SHP77 treated with DMSO at 0.1 percent for 48 hours (cell line): ENCODE data around the gene TNK1.
"Not testable (repeated sequence)": the region's sequence is repeated elsewhere in the genome, so short reads cannot be mapped to it uniquely, and the experiment has no call there.

Source experiments
- DNase-seq: peaks from one replicate; lab custom pipeline; 2025; lab: John Stamatoyannopoulos, UW

TNK1 gene

DNA sequence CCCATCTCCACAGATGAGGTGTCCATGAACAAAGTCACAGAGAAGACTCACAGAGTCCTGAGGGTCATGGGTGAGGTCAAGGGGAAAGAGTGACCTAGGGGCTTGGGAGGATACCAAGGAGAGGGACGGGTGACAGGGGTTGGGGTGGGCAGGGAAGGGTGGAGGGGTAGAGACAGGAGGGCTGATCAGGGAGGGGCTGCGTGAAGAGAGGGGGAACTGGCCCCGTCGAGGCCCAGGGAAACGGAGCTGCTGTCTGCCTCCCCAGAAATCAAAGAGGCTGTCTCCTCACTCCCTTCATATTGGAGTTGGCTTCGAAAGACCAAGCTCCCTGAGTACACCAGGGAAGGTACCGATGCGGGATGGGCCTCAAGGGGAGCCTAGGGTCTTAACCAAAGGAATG is 25.3 kb upstream of the TNK1 start:
- DNase-seq = no peak

DNA sequence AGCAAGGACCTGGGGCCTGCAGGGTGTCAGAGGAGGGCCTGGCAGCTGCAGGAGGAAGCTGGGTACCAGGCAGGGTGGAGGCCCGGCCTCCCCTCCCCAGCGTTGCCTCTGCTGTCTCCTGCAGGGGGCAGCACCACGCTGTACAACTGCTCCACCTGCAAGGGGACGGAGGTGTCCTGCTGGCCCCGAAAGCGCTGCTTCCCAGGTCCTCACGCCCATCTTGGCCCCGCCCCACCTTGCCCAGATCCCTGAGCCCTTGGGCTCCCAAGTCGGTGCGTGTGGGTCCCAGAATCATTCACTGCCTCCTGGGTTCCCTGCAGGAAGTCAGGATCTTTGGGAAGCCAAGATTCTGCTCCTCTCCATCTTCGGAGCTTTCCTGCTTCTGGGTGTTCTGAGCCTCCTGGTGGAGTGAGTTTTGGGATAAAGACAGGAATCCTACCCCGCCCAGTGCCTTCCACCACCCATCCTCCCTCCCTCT is 24.8 kb upstream of the TNK1 start:
- DNase-seq = peak; percentile 84

DNA sequence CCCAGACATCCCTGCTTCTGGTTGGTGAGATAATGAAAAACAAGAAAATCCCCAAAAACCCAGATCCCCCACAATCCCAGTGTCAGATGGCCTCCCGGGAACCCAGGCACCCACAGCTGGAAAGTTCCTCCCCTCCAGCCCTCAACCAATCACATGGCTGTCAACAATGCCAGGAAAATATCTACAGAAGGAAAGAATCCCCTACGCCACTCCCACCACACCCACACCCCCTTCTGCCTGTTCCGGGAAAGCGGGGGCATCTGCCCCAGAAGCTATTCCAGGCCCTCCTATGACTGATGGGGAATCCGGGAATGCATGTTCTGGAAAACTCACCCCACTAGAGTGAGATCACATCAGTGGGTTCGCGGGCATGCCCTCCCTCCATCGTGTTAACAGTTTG is 24.1 kb upstream of the TNK1 start:
- DNase-seq = no peak

DNA sequence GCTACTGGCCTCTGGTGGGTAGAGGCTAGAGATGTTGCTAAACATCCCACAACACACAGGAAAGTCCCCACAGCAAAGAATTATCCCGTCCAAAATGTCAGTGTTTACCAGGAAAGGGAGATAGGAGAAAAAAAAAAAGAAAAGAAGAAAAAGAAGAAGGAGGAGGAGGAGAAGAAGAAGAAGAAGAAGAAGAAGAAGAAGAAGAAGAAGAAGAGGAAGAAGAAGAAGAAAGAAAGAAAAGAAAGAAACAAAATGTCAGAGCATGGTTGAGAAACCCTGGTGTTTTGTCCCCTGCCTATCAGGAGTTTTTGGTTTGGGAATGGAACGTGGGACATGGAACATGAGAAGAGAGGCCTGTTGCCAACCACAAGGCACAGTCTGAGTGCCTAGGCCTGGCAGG is 23.5 kb upstream of the TNK1 start:
- DNase-seq = no peak

DNA sequence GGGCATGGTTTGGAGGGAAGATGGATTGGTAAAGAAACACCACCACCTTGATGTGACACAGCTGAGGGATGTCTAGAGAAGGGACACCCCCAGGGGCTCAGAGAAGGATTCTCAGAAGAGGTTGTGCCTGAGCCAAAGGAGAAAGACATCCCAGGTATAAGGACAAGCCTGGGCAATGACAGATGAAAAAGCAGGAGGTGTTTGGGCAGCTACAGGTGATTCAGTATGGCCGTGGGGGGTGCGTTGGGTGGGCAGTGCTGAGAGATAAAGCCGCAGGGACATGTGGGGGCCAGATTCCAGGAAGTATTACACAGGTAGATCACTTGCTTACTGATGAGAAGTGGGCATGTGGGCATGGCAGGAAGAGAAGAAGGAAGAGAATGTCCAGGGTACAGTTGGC is 19.0 kb upstream of the TNK1 start:
- no peak for DNase-seq

DNA sequence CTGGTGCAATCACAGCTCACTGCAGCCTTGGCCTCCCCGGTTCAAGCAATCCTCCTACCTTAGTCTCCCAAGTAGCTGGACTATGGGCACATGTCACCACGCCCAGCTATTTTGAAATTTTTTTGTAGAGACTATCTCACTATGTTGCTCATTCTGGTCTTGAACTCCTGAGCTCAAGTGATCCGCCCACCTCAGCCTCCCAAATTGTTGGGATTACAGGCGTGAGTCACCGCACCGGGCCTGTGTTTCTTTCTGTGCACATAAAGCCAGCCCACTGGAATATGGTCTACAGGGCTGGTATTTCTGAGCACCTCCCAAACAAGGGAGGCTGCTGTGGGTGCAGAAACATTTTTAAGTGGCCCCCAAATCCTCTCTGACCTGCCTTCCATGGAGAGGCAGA is 17.6 kb upstream of the TNK1 start:
- DNase-seq = no peak

DNA sequence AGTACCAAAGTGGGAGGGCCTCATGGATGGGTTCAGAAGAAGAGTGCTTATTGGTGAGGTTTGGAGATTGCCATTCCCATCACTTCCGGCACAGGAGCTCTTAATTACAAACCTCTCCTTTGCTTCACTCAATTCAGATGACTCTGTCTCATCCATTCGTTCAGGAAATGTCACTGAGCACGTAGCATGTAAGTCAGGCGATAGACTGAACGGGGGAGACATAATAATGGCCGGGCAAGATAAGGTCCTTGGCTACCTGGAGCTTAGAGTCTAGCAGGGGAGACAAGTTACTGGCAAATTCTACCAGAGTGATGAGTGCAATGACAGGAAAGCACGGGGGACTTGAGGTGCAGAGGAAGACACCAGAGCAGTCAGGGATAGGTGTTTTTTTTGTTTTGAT is 14.9 kb upstream of the TNK1 start:
- not testable (repeated sequence) for DNase-seq

DNA sequence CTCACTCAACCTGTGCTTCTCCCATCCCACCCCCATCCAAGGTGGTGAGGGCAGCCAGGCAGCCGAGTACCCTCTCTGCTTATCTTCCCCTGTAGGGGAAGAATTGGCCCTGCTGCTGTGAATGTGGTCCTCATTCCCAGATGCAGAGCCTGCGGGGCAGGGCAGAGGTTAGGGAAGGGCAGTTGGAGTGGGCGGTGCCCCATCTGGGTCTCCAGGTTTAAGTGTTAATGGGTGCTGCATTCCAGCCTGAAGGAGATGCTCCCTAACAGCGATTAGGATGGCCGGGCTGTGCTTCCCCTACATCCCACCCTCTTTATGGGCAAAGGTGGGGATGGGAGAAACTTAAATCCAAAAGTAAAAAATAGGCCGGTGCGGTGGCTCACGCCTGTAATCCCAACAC is 13.8 kb upstream of the TNK1 start:
- DNase-seq = no peak

DNA sequence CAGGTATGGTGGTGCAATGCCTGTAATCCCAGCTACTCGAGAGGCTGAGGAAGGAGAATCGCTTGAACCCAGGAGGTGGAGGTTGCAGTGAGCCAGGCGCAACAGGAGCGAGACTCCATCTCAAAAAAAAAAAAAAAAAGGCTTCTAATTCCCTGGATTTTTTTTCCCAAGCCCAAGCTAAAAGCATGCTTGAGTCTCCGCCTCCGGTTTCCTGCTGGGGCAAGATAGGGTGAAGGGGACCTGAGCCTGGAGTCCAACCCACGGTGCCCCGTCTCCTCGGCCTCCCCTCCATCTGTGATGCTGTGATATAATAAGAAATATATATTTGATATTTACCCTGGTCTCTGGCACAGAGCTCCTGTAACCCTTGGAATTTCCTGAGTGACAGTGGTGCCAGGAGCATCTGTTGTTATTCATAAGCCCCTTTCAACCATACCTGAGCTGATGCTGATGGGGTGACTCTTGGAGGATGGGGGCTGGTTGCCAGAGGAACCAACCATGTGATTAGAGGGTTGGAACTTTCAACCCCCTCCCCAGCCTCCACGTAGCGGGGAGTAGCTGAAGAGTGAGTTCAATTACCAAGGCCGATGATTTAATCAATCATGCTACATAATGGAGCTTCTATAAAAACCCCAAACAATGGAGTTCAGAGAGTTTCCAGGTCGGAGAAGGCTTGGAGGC is 12.8 kb upstream of the TNK1 start:
- no peak for DNase-seq

DNA sequence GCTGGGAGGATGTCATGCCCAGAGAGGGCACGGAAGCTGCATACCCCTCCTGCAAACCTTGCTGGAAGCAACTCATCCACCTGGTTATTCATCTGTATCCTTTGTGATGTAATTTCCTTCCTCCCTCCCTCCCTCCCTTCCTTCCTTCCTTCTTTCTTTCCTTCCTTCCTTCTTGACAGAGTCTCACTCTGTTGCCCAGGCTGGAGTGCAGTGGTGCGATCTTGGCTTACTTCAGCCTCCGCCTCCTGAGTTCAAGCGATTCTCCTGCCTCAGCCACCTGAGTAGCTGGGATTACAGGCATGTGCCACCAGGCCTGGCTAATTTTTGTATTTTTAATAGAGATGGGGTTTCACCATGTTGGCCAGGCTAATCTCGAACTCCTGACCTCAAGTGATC is 12.3 kb upstream of the TNK1 start:
- not testable (repeated sequence) for DNase-seq

DNA sequence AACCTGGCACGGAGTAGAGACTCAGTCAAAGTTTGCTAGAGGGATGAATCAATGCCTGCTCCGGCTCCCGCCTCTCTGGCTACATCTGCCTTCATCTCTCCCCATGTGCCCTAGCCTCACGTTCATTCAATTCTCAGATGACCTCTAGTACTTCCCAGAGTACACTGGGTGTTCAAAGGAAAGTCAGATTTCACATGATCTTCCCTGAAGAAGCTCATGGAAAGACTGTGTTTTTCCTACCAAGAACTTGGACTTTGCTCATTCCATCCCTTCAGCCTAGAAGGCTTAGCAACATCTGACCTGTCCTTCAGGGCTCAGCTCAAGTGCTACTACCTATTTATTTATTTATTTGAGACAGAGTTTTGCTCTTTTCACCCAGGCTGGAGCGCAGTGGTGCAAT is 11.1 kb upstream of the TNK1 start:
- DNase-seq = no peak

DNA sequence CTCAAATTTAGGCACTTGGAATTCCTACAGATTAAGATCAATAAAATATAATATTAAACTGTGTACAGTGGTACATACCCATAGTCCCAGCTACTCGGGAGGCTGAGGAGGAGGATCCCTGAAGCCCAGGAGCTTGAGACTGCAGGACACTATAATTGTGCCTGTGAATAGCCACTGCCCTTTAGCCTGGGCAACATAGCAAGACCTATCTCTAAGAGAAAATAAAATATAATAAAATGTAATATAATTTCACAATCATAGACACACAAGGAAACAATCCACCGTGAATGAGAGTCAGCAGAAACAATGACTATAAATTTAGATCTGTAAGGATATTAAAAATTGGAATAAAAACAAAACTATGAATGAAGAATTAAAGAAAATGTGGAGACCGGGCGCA is 10.0 kb upstream of the TNK1 start:
- no peak for DNase-seq

DNA sequence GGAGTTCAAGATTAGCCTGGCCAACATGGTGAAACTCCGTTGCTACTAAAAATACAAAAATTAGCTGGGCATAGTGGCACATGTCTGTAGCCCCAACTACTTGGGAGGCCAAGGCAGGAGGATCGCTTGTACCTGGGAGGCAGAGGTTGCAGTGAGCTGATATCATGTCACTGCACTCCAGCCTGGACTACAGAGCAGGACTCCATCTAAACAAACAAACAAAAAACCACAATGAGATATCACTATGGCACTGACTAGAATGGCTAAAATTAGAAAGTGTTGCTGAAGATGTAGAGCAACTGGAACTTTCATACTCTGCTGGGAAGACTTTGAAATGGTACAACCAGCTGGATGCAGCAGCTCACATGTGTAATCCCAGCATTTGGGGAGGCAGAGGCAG is 6.5 kb upstream of the TNK1 start:
- no peak for DNase-seq

DNA sequence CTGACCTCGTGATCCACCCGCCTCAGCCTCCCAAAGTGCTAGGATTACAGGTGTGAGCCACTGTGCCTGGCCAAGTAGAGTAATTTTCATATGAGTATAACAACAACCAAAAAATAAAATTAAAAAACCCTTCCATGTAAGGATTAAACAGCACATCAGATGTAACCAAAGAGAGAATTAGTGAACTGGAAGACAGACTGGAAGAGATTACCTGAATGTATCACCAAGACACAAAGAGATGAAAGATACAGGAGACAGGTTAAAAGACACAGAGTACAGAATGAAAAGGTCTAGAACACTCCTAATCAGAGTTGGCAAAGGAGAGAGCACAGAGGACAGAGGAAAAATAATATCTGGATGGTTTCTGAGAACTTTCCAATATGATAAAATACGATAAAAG is 1.8 kb upstream of the TNK1 start:
- no peak for DNase-seq

DNA sequence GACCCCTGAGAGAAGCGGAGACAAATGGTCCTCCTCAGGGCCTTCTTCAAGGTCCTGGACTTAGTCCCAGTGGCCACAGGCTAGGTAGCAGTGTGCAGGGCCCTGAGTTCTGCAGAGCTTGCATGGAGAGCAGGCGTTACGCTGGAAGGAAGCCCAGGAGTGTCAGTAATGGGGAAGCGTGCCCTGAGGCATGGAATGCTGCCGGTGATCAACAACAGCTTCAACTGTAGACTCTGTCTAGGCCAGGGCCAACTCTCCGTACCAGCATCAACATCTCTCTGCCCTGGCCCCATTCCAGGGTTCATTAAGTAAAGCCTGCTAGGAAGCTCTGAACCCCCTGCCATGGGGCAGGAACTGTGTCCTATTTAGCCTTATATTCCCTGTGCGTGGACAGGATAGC is 568 bp upstream of the TNK1 start:
- DNase-seq = no peak

DNA sequence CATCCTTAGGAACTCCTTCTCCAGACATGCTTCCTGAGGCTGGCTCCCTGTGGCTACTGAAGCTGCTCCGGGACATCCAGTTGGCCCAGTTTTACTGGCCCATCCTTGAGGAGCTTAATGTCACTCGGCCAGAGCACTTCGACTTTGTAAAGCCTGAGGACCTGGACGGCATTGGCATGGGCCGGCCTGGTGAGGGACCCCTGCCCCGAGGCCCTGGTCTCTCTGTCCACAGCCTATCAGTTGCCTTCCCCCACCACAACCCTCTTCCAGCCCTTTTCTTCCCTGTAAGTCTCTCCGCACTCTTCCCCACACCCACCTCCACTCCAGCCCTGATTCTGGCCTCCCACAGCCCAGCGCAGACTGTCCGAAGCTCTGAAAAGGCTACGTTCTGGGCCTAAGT is 2.0 kb downstream of the TNK1 start:
- DNase-seq = no peak

DNA sequence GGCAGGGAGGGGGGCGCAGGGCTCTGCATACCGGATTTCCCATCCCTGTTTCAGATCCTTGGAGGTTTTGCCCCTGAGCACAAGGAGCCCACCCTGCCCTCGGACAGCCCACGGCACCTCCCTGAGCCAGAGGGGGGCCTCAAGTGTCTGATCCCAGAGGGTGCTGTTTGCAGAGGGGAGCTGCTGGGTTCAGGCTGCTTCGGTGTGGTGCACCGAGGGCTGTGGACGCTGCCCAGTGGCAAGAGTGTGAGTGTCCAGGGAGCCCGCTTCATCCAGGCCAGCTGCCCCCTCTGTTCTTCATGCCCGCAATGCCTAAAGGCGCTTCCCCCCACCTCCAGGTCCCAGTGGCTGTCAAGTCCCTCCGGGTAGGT is 2.5 kb downstream of the TNK1 start:
- DNase-seq = no peak

DNA sequence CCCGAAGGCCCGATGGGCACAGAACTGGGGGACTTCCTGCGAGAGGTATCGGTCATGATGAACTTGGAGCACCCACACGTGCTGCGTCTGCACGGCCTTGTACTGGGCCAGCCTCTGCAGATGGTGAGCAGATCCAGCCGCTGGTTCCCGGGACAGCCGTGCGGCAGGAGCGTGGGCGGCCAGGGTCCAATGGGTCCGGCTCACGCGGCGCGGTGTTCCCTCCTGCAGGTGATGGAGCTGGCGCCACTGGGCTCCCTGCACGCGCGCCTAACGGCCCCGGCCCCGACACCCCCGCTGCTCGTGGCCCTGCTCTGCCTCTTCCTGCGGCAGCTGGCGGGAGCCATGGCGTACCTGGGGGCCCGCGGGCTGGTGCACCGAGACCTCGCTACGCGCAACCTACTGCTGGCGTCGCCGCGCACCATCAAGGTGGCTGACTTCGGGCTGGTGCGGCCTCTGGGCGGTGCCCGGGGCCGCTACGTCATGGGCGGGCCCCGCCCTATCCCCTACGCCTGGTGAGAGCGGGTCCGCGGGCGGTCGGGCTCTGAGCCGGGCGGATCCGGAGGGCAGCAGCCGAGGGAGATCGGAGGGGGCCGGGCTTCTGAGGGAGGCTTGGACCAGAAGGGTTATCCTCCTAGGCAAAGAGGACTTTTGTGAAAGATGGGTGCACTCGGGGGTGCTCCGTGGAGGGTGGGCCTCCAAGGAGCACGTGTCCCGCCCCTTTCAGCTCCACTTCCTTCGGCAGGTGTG is 3.0 kb downstream of the TNK1 start:
- DNase-seq = no peak

DNA sequence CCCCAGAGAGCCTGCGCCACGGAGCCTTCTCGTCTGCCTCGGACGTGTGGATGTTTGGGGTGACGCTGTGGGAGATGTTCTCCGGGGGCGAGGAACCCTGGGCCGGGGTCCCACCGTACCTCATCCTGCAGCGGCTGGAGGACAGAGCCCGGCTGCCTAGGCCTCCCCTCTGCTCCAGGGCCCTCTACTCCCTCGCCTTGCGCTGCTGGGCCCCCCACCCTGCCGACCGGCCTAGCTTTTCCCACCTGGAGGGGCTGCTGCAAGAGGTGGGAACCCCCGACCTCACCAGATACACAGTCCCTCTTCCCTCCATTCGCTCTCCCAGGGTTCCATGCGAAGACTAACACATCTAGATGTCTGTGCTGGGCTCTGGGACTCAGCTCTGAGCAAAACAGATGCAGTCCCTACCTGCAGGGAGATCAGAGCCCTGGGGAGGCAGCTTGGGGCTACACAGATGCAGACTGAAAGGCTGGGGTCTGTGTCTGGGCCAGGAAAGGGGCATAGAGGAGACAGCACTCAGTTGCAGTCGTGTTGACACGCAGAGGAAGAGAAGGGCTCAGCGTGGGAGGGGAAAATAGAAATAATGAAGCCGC is 3.7 kb downstream of the TNK1 start:
- DNase-seq = no peak

DNA sequence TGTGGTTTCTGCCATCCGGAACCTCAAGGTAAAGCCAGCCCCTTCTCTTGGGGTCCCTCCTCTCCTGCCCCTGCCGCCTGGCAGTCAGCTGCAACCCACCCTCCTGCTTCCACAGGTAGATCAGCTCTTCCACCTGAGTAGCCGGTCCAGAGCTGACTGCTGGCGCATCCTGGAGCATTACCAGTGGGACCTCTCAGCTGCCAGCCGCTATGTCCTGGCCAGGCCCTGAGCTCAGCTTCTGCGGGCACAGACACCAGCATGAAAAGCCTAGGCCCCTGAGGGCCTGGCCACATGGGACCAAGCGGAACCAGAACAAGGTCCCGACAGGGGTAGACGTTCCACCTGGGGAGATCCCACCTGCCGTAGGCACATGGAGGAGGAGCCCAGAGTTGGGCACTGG is 8.0 kb downstream of the TNK1 start:
- no peak for DNase-seq

DNA sequence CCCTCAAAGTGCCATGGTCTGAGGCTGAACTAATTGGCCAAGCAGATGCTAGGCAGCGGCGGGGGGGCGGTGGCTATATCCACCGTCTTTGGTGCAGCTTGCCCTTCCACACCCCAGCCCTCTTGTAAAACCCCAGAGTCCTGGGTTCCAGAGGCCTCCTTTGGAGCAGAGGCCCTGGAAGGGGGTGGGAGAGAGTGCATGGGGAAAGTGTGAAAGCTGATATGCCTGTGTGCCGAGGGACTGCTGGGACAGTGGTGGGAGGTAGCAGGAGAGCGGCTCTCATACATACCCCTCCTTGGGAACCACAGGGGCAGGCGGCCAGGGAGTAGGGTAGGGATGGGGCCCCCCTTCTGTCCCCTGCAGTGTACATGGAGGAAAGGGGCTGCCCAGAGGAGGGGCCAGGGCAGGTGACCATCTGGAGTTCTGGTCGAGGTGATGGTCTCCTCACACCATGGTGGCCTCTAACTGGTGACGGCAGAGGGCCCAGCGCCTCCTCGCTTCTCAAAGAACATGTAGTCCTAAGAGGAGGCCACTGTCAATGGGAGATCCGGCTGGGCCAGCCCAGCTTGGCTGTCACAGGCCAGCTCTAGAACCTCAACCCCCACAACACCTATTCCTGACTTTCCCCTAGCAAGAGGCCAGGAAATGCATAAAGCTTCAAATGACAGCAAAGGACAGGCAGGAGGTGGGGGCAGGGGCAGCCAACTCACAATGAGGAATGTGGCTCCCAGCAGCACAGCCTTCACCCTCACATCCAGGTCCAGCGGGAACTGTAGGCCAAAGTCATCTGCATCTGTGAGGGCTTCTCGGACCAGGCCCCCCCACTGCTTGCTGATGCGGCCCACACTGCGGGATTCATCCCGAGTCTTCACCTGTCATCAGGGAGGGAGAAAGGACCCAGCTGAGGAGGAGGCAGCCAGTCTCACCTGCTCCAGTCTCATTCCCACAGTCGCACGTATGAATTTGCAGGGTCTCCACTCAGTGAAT is 9.3 kb downstream of the TNK1 start:
- DNase-seq = no peak

DNA sequence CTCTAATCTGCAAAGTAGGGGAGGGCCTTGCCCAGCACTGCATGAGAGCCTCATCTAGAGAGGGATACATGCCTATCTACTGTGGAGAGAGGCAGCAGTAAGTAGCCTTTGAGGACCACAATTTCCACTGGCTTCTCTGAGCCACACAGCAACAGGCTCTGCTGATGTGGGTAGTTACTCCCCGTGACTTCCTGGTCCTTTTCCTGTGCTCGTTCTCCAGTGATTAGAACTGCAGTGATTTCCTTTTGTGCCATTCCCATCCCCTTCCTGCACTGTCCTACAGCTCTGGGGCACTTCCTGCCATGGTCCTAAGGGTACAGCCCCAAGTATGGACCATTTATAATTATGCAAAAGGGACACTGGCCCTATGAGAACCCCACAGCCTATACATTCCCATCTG is 10.4 kb downstream of the TNK1 start:
- no peak for DNase-seq
